Measurements from ENCODE around the gene CORO1C. TPM values are rescaled to one million over a fixed set of nuclear protein-coding genes. Genes with fewer than 3 reads are reported as not detected.

Gene CORO1C
- total and polyA plus RNA-seq, 2 donors (not counting 3 experiments of a cell fraction or from before 2014, with no cell fraction given) = 150 to 240 TPM

GRCh38 chr12:108595711-108596647 lies 135.3 kb downstream of the CORO1C start:
- no peaks in the 10 kb centered on the region for H3K27me3 ChIP-seq (ENCODE audit: control insufficient read depth in 2 of 2, insufficient read depth in 2 of 2, low read length in 2 of 2)
- H3K9me3 ChIP-seq (replicated peaks; ENCODE audit: control insufficient read depth, insufficient read depth, low read length) = no peaks in the 10 kb centered on the region
- H3K9me1 ChIP-seq (replicated peaks; ENCODE audit: control insufficient read depth, extremely low read depth, insufficient read depth, low read length) = no peaks in the 10 kb centered on the region
- H3K27ac ChIP-seq (ENCODE audit: insufficient read depth, low read depth, low read length) = no peak overlapping the region
- no peak overlapping the region for H2AFZ ChIP-seq (ENCODE audit: low read depth, low read length)
- TF ChIP-seq MYC (IDR thresholded peaks at IDR 0.05; ENCODE audit: low read depth, low read length) = no peak
- TF ChIP-seq, protein P1, sequence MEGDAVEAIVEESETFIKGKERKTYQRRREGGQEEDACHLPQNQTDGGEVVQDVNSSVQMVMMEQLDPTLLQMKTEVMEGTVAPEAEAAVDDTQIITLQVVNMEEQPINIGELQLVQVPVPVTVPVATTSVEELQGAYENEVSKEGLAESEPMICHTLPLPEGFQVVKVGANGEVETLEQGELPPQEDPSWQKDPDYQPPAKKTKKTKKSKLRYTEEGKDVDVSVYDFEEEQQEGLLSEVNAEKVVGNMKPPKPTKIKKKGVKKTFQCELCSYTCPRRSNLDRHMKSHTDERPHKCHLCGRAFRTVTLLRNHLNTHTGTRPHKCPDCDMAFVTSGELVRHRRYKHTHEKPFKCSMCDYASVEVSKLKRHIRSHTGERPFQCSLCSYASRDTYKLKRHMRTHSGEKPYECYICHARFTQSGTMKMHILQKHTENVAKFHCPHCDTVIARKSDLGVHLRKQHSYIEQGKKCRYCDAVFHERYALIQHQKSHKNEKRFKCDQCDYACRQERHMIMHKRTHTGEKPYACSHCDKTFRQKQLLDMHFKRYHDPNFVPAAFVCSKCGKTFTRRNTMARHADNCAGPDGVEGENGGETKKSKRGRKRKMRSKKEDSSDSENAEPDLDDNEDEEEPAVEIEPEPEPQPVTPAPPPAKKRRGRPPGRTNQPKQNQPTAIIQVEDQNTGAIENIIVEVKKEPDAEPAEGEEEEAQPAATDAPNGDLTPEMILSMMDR (IDR thresholded peaks at IDR 0.05; ENCODE audit: extremely low read depth in 1 of 2, insufficient read depth in 1 of 2, low read depth in 1 of 2, low read length in 2 of 2) = no peak
- no peak for TF ChIP-seq POLR2AphosphoS5 (IDR thresholded peaks at IDR 0.05; ENCODE audit: insufficient read depth, low read depth, low read length)
- no peak for TF ChIP-seq MAX (IDR thresholded peaks at IDR 0.05; ENCODE audit: insufficient read depth, insufficient read length)
- no peak for TF ChIP-seq EZH2 (IDR thresholded peaks at IDR 0.05; ENCODE audit: borderline replicate concordance, low read depth, low read length, severe bottlenecking)
- no peak for TF ChIP-seq POLR2A (IDR thresholded peaks at IDR 0.05; ENCODE audit: low read depth, low read length)
- no peak for TF ChIP-seq FOS (IDR thresholded peaks at IDR 0.05; ENCODE audit: borderline replicate concordance, insufficient read depth, low read length)
- no peak for TF ChIP-seq JUN (IDR thresholded peaks at IDR 0.05; ENCODE audit: borderline replicate concordance, insufficient read depth, insufficient read length, low read depth)
- no peak for TF ChIP-seq GATA2 (IDR thresholded peaks at IDR 0.05; ENCODE audit: insufficient read depth, insufficient read length, low read depth, low read length)
- FAIRE-seq (no peak), DNase-seq (ENCODE audit: low read depth, low spot score) (no peak)
- no peaks in the 10 kb centered on the region for H3K36me3 ChIP-seq (ENCODE audit: control insufficient read depth in 2 of 2, extremely low read depth in 1 of 2, insufficient read depth in 2 of 2, low read length in 2 of 2)
- no peak overlapping the region for H3K4me2 ChIP-seq (ENCODE audit: insufficient read depth, low read length)
- intact Hi-C loops (cut with micrococcal nuclease) = no loop called here
- H3K9ac ChIP-seq (replicated peaks; ENCODE audit: extremely low read depth, insufficient read depth, low read length) = no peak overlapping the region
- POLR2A ChIA-PET = no interaction called here
- no TSS peak for BruUV-seq (replicated peaks)
- H4K20me1 ChIP-seq (replicated peaks; ENCODE audit: control insufficient read depth, extremely low read depth, insufficient read depth, low read length) = no peaks in the 10 kb centered on the region
- no peaks in the 10 kb centered on the region for H3K79me2 ChIP-seq (ENCODE audit: control insufficient read depth, insufficient read depth, low read length)
- dilution Hi-C loops (cut with MboI; ENCODE audit: extremely low pct_ligation_motif_present, low sequenced_read_pairs) = no loop called here
- CTCF ChIA-PET = no interaction called here
- no peaks in the 10 kb centered on the region for H3K4me1 ChIP-seq (ENCODE audit: control insufficient read depth, extremely low read depth, insufficient read depth, low read length)
- no peak overlapping the region for H3K4me3 ChIP-seq (replicated peaks in 1 of 3; ENCODE audit: insufficient read depth in 1 of 3, low read depth in 1 of 3, low read length in 3 of 3)

Small RNAs within 50 kb of the gene (microRNA-seq; reads per million reads assigned to microRNA genes)
- gene MIR4496 (ENCODE audit: borderline number of aligned reads, borderline replicate concordance) = not detected

Small RNAs within 50 kb of the gene (small RNA-seq; reads per million reads assigned to genes)
- gene AC087893.2 (ENCODE audit: insufficient read depth, insufficient read length, low read depth, low replicate concordance) (not detected), gene RF00019 (ENCODE audit: insufficient read depth, insufficient read length, low read depth, low replicate concordance) (not detected), gene RF00561 (ENCODE audit: insufficient read depth, insufficient read length, low read depth, low replicate concordance) (not detected), gene RNU7-169P (ENCODE audit: insufficient read depth, insufficient read length, low read depth, low replicate concordance) (not detected)

Other genes with a start within 250 kb of the CORO1C start
- gene FICD, start 216.2 kb downstream of the CORO1C start, total RNA-seq = 6.0 and 6.1 TPM in 2 replicates
- 3.0 and 3.9 TPM in 2 replicates for gene FICD, start 216.2 kb downstream of the CORO1C start, polyA plus RNA-seq
- gene SART3, start 170.3 kb downstream of the CORO1C start, total RNA-seq = 48.1 and 50.7 TPM in 2 replicates
- 6.7 and 13.9 TPM in 2 replicates for gene SART3, start 170.3 kb downstream of the CORO1C start, polyA plus RNA-seq
- gene ISCU, start 168.9 kb downstream of the CORO1C start, total RNA-seq = 74.8 and 75.0 TPM in 2 replicates
- 65.0 and 78.6 TPM in 2 replicates for gene ISCU, start 168.9 kb downstream of the CORO1C start, polyA plus RNA-seq
- gene TMEM119, start 133.4 kb downstream of the CORO1C start, total RNA-seq = not detected in 2 replicates
- gene TMEM119, start 133.4 kb downstream of the CORO1C start, polyA plus RNA-seq = not detected in 2 replicates
- gene SELPLG, start 97.6 kb downstream of the CORO1C start, total RNA-seq = 0.62 and 1.2 TPM in 2 replicates
- 1.0 and 1.8 TPM in 2 replicates for gene SELPLG, start 97.6 kb downstream of the CORO1C start, polyA plus RNA-seq
- 57.5 and 71.4 TPM in 2 replicates for gene SSH1, start 126.1 kb upstream of the CORO1C start, total RNA-seq
- gene SSH1, start 126.1 kb upstream of the CORO1C start, polyA plus RNA-seq = 20.2 and 20.6 TPM in 2 replicates
- not detected in 2 replicates for gene DAO, start 148.6 kb upstream of the CORO1C start, total RNA-seq
- gene DAO, start 148.6 kb upstream of the CORO1C start, polyA plus RNA-seq = not detected in 2 replicates

Measured in endothelial cell of umbilical vein (primary cell).